Measurements from ENCODE around the gene ZNF160.
A peak's percentile ranks its signal among the peaks of the same experiment; 100 is the strongest.
"Not testable (repeated sequence)": the region's sequence is repeated elsewhere in the genome, so short reads cannot be mapped to it uniquely, and the experiment has no call there.

The ZNF160 gene

GRCh38 chr19:53037101-53038097, 65.8 kb downstream of the ZNF160 start:
- DNase-seq = peak; percentile 32 to 85 (median 68)
- intact Hi-C loops (cut with DNase I) = no loop called here

GRCh38 chr19:53034948-53035675, 68.1 kb downstream of the ZNF160 start:
- intact Hi-C loops (cut with DNase I) = no loop called here

GRCh38 chr19:53034054-53034453, 69.2 kb downstream of the ZNF160 start:
- DNase-seq = no peak
- intact Hi-C loops (cut with DNase I) = no loop called here

More at GRCh38 chr19:53034948-53035675, 68.1 kb downstream of the ZNF160 start:
- no peak for DNase-seq

GRCh38 chr19:53028306-53028705, 74.9 kb downstream of the ZNF160 start:
- intact Hi-C loops (cut with DNase I); DNase-seq: not testable (repeated sequence)

- intact Hi-C loops (cut with DNase I) = no loop called here
- peak in 6 of 42 donors; percentile 3 to 45 (median 13) for DNase-seq
Observed at GRCh38 chr19:53019684-53020083, 83.5 kb downstream of the ZNF160 start.
